Lower leg skin (tissue), 3 donors: ENCODE measurements around the gene TRMT13.

Experiments used
- POLR2A ChIP-seq, 2 donors: fragments of 450-650 bp; IDR thresholded peaks; one replicate each; pipeline ENCODE4 v1.6.1; 2016 to 2017; ENCODE audit warnings: antibody characterized with exemption in 2 of 2, mild to moderate bottlenecking in 1 of 2, moderate library complexity in 1 of 2
- TF ChIP-seq, protein P1 (sequence below), 3 donors: fragments of 450-650 bp; IDR thresholded peaks; one replicate each; pipeline ENCODE4 v1.5.1; 2016; ENCODE audit warnings: antibody characterized with exemption in 3 of 3, mild to moderate bottlenecking in 3 of 3, moderate library complexity in 2 of 3

DNA sequence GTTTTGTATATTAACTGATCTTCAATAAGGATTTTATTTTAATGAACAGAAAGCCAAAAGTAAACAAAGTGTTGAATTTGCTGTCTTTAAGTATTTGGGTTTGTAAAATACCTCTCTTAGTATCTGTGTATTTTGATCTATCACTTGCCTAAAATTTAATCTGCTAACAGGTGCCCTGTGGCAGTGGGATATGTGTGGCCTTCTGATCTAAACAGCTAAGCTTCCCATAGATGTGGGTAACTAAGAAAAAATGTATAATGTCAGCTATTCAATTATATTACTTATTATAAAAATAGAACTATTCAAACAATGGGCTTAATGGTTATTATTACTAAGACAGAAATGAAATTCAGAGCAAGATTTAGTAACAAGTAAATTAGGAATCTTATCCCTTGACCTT, 29.9 kb downstream of the TRMT13 start:
- TF ChIP-seq, protein P1, sequence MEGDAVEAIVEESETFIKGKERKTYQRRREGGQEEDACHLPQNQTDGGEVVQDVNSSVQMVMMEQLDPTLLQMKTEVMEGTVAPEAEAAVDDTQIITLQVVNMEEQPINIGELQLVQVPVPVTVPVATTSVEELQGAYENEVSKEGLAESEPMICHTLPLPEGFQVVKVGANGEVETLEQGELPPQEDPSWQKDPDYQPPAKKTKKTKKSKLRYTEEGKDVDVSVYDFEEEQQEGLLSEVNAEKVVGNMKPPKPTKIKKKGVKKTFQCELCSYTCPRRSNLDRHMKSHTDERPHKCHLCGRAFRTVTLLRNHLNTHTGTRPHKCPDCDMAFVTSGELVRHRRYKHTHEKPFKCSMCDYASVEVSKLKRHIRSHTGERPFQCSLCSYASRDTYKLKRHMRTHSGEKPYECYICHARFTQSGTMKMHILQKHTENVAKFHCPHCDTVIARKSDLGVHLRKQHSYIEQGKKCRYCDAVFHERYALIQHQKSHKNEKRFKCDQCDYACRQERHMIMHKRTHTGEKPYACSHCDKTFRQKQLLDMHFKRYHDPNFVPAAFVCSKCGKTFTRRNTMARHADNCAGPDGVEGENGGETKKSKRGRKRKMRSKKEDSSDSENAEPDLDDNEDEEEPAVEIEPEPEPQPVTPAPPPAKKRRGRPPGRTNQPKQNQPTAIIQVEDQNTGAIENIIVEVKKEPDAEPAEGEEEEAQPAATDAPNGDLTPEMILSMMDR (IDR thresholded peaks at IDR 0.05), result no peak
- TF ChIP-seq POLR2A (IDR thresholded peaks at IDR 0.05), result no peak
